BLaER1 (cell line): ENCODE results near the gene CCDC92.

Experiments used
- H3K27ac ChIP-seq: shearing (Covaris generic); formaldehyde crosslinking; 2 replicates; pipeline ENCODE4 v1.8.1; 2022
- H3K27me3 ChIP-seq: shearing (Covaris generic); formaldehyde crosslinking; 2 replicates; pipeline ENCODE4 v1.8.1; 2022
- H3K36me3 ChIP-seq: shearing (Covaris generic); formaldehyde crosslinking; 2 replicates; pipeline ENCODE4 v1.8.1; 2022
- H3K4me1 ChIP-seq: shearing (Covaris generic); formaldehyde crosslinking; 2 replicates; pipeline ENCODE4 v1.8.1; 2022
- H3K4me2 ChIP-seq: shearing (Covaris generic); formaldehyde crosslinking; 2 replicates; pipeline ENCODE4 v1.8.1; 2022
- H3K4me3 ChIP-seq: shearing (Covaris generic); formaldehyde crosslinking; 2 replicates; pipeline ENCODE4 v1.8.1; 2022
- H3K9ac ChIP-seq: shearing (Covaris generic); formaldehyde crosslinking; 2 replicates; pipeline ENCODE4 v1.8.1; 2022
- H3K9me3 ChIP-seq: shearing (Covaris generic); formaldehyde crosslinking; 2 replicates; pipeline ENCODE4 v1.8.1; 2022
- H4K20me1 ChIP-seq: shearing (Covaris generic); formaldehyde crosslinking; 2 replicates; pipeline ENCODE4 v1.8.1; 2022
- Cebpa-rat ChIP-seq: shearing (Covaris generic); IDR thresholded peaks from 2 replicates; pipeline ENCODE4 v1.8.1; 2022

The CCDC92 gene

DNA sequence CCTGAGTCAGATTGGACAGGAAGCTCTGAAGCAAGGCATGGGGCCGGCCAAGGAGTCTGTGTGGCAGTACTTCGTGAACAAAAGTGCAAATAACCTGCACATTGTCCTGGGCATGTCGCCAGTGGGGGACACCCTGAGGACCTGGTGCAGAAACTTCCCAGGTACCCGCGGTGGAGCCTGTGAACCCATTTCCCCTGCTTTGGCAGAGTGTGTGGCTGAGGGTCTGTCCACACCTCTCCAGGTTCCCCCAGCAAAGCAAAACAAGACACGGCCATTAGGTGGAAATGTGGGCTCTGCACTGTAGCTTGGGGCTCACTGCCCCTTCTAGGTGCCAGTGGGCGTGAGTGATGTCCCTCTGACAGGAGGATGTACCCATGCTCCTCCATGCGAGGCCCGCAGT lies 79.4 kb downstream of the CCDC92 start:
- Histone ChIP-seq H3K4me3 (no peak overlapping the region), H3K27me3 (no peaks in the 10 kb centered on the region), H3K4me2 (no peak overlapping the region), H4K20me1 (no peaks in the 10 kb centered on the region), H3K4me1 (peaks cover 45% of the 10 kb centered on the region), H3K9me3 (no peaks in the 10 kb centered on the region), H3K27ac (no peak overlapping the region), H3K9ac (no peak overlapping the region), H3K36me3 (no peaks in the 10 kb centered on the region)
- no peak for TF ChIP-seq Cebpa-rat

DNA sequence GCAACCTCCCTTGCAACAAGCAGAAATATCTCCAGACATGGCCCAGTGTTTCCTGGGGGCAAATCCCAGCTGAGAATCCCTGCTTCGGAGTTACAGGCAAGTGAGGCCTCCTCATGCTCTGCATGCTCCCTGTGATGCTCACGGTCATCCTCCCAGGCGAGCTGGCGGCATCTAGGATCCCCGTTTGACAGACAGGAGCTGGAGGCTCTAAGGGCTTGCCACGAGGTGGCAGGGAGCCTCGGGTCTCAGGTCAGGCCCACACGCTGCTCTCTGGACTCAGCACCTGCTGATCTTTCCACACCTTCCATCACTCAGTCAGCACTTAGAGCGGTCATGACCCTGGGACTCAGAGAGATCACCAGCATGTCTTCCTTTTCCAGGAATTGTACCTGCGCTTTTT lies 79.8 kb downstream of the CCDC92 start:
- no peaks in the 10 kb centered on the region for H3K27me3 ChIP-seq
- H3K4me3 ChIP-seq = no peak overlapping the region
- H3K9ac ChIP-seq = no peak overlapping the region
- no peaks in the 10 kb centered on the region for H3K36me3 ChIP-seq
- H3K4me1 ChIP-seq = peaks cover 49% of the 10 kb centered on the region
- H3K9me3 ChIP-seq = no peaks in the 10 kb centered on the region
- H3K27ac ChIP-seq = no peak overlapping the region
- no peak overlapping the region for H3K4me2 ChIP-seq
- no peak for TF ChIP-seq Cebpa-rat
- no peaks in the 10 kb centered on the region for H4K20me1 ChIP-seq

DNA sequence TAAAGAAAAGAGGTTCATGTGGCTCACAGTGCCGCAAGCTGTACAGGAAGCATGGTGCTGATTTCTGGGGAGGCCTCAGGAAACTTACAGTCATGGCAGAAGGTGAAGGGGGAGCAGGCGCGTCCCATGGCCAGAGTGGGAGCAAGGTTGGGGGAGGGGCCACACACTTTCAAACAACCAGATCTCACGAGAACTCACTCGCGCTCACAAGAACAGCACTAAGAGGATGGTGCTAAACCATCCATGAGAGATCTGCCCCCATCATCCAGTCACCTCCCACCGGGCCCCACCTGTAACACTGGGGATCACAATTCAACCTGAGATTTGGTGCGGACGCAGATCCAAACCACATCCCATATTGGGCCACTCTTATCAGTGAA lies 80.5 kb downstream of the CCDC92 start:
- Histone ChIP-seq H3K27ac (no peak overlapping the region), H3K4me2 (peak overlapping the region; percentile 6; the same call in 1 of the 2 replicates)

DNA sequence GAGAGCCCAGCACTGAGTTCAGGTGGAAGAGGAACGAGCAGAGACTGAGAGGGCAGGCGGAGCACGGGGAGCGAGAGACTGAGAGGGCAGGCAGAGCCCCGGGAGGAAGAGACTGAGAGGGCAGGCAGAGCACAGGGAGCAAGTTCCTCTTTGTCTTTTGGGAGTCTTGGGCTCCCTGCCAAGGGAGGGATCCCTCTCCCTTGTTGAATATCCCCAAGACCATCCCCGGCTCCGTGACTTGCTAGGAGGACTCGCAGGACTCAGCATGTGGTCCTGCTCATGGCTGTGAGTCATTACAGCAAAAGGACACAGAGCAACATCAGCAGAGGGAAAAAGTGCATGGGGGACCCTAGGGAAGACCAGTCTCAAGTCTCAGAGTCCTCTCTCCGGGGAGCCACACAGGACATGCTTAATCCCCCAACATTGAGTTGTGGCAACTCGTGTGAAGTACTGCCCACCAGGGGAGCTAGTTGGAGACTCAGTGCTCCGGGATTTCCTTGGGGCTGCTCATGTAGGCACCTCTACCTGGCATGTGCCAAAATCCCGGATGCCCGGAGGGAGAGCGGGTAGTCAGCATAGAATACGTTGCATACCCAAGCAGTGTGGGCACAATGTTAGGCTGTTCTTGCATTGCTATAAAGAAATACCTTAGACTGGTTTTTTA lies 81.0 kb downstream of the CCDC92 start:
- Histone ChIP-seq H3K4me3 (no peak overlapping the region), H3K9me3 (no peaks in the 10 kb centered on the region), H3K36me3 (no peaks in the 10 kb centered on the region), H3K27me3 (no peaks in the 10 kb centered on the region), H3K9ac (no peak overlapping the region), H4K20me1 (no peaks in the 10 kb centered on the region), H3K4me2 (peak overlapping the region; percentile 6; the same call in 1 of the 2 replicates), H3K27ac (no peak overlapping the region), H3K4me1 (peaks cover 60% of the 10 kb centered on the region)
- no peak for TF ChIP-seq Cebpa-rat

More for the DNA sequence above, 80.5 kb downstream of the CCDC92 start:
- no peak overlapping the region for H3K4me3 ChIP-seq
- TF ChIP-seq Cebpa-rat = no peak
- H3K9ac ChIP-seq = no peak overlapping the region
- no peaks in the 10 kb centered on the region for H3K36me3 ChIP-seq
- H3K27me3 ChIP-seq = no peaks in the 10 kb centered on the region
- no peaks in the 10 kb centered on the region for H3K9me3 ChIP-seq
- H4K20me1 ChIP-seq = no peaks in the 10 kb centered on the region
- H3K4me1 ChIP-seq = peaks cover 56% of the 10 kb centered on the region

DNA sequence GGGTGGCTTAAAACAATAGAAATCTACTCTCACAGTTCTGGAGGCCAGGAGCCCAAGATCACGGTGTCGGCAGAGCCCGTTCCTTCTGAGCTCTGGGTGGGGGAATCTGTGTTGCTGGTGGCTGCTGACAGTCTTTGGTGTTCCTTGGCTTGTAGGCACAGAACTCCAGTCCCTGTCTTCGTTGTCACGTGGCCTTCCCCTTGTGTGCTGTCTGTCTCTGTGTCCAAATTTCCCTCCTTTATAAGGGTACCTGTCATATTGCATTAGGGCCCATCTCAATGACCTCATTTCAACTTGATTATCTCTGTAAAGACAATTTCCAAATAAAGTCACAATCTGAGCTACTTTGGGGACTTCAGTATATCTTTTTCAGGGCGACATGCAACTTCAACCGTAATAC lies 81.6 kb downstream of the CCDC92 start:
- no peak overlapping the region for H3K4me3 ChIP-seq
- no peak overlapping the region for H3K9ac ChIP-seq
- H3K4me2 ChIP-seq = peak overlapping the region; percentile 72; the same call in 1 of the 2 replicates
- H3K27ac ChIP-seq = no peak overlapping the region
- no peak for TF ChIP-seq Cebpa-rat
- H3K27me3 ChIP-seq = no peaks in the 10 kb centered on the region
- no peaks in the 10 kb centered on the region for H3K36me3 ChIP-seq
- H3K4me1 ChIP-seq = peaks cover 65% of the 10 kb centered on the region
- H3K9me3 ChIP-seq = no peaks in the 10 kb centered on the region
- H4K20me1 ChIP-seq = no peaks in the 10 kb centered on the region

DNA sequence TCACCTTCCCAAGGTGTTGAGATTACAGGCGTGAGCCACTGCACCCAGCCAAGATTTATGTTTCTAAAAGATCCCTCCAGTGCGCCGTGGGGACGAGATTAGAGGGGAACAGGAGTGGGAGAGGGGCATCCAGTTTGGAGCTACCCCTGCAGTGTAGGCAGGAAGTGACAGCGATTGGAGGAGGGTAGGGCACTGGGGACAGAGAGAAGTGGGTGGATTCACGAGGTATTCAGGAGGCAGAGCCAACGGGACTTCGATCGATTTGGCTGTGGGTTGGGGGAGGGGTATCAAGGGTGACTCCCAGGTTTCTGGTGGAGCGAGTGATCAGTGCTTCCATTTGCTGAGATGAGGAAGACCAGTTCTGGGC lies 82.1 kb downstream of the CCDC92 start:
- peak overlapping the region; percentile 72 for H3K4me2 ChIP-seq
- peaks cover 65% of the 10 kb centered on the region for H3K4me1 ChIP-seq
- TF ChIP-seq Cebpa-rat = no peak
- no peak overlapping the region for H3K27ac ChIP-seq
- no peaks in the 10 kb centered on the region for H4K20me1 ChIP-seq
- H3K4me3 ChIP-seq = no peak overlapping the region
- no peaks in the 10 kb centered on the region for H3K27me3 ChIP-seq
- no peaks in the 10 kb centered on the region for H3K36me3 ChIP-seq
- no peaks in the 10 kb centered on the region for H3K9me3 ChIP-seq
- no peak overlapping the region for H3K9ac ChIP-seq

DNA sequence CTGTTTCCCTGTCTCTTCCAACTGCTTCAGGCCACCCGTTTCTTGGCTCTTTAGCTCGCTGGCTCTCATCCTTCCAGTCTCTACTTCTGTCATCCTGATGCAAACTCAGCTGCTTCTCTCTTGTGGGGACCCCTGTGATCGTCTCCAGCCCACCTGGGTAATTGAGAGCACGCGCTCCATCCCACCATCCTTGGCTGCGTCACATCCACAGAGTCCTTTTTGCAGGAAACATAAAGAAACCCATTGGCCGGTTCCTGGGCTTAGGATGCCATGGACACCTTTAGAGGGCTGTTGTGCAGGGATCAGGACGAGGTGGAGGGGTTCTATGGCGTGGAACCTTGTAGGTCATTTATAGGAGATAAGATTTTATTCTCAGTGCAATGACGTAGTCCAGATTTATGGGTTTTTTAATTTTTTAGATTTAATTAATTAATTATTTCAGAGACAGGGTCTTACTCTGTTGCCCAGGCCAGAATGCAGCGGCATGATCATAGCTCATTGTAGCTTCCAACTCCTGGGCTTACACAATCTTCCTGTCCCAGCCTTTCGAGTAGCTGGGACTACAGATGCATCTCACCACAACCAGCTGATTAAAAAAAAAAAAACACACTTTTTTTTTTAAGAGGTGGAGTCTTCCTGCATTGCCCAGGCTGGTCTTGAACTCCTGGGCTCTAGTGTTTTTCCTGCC lies 82.6 kb downstream of the CCDC92 start:
- H3K36me3 ChIP-seq = no peaks in the 10 kb centered on the region
- peak overlapping the region; percentile 72 for H3K4me2 ChIP-seq
- H3K4me1 ChIP-seq = peaks cover 65% of the 10 kb centered on the region
- H3K9ac ChIP-seq = peak overlapping the region; percentile 6; the same call in 1 of the 2 replicates
- H3K27me3 ChIP-seq = no peaks in the 10 kb centered on the region
- peak; percentile 47; the same call in 1 of the 2 replicates for TF ChIP-seq Cebpa-rat
- peak overlapping the region; percentile 64; the same call in 1 of the 2 replicates for H3K27ac ChIP-seq
- H3K9me3 ChIP-seq = no peaks in the 10 kb centered on the region
- H3K4me3 ChIP-seq = 0 out of 2 replicates have a peak overlapping the region, but pooled peaks have one; percentile 15
- no peaks in the 10 kb centered on the region for H4K20me1 ChIP-seq

DNA sequence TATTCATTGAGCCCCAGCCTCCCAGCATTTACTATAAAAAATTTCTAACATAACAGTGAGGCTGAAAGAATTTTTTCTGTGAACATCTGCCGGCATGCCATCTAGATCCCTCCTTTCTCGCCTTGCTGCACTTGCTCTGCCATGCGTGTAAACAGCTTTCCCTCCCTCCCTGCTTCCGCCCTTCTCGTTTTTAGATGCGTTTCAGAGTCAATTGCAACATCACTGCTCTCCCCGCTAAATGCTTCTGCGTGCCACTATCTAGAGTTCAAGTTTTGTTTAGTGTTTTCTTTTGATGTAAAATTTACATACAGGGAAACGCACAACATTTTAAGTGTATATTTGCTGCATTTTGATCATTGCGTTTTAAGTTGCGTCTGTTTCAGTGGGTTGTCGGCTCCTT lies 83.6 kb downstream of the CCDC92 start:
- Histone ChIP-seq H3K4me3 (peak overlapping the region; percentile 15; the same call in 1 of the 2 replicates), H3K27ac (peak overlapping the region; percentile 64; the same call in 1 of the 2 replicates), H4K20me1 (no peaks in the 10 kb centered on the region), H3K9ac (peak overlapping the region; percentile 20; the same call in 1 of the 2 replicates), H3K9me3 (no peaks in the 10 kb centered on the region), H3K27me3 (no peaks in the 10 kb centered on the region), H3K4me2 (peak overlapping the region; percentile 72), H3K4me1 (peaks cover 65% of the 10 kb centered on the region), H3K36me3 (no peaks in the 10 kb centered on the region)
- TF ChIP-seq Cebpa-rat = peak; percentile 98

DNA sequence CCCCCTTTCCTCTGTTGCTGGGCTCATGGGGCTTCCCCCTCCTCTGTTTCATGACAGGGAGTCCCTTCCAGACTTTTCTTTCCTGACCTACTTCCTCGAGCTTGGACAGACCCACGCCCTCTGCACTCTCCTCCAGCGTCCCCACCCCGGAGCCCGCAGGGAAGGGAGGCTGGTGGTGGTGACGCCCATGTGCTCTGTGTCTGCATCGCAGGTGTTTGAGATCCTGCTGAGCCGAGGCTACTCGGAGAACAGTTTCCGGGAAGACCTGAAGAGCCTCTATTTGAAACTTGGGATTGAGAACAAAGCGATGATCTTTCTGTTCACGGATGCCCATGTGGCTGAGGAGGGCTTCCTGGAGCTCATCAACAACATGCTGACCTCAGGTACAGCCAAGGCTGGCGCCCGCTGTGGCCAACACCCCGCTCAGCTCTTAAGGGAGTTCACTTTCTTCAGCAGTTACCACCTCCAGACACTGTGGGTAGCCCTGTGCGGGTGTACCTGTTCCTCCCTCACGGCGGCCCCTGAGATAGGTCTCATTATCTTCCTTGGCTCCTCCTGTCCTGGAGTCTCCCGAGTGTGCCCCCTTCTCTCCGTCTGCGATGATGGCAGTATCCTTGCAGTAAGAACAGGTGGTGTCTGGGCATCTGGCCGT lies 85.6 kb downstream of the CCDC92 start:
- Histone ChIP-seq H4K20me1 (no peaks in the 10 kb centered on the region), H3K27me3 (no peaks in the 10 kb centered on the region), H3K4me2 (no peak overlapping the region), H3K36me3 (no peaks in the 10 kb centered on the region), H3K27ac (no peak overlapping the region; the same call in 1 of the 2 replicates), H3K4me3 (no peak overlapping the region), H3K9me3 (no peaks in the 10 kb centered on the region), H3K4me1 (peaks cover 58% of the 10 kb centered on the region), H3K9ac (no peak overlapping the region)
- no peak for TF ChIP-seq Cebpa-rat

DNA sequence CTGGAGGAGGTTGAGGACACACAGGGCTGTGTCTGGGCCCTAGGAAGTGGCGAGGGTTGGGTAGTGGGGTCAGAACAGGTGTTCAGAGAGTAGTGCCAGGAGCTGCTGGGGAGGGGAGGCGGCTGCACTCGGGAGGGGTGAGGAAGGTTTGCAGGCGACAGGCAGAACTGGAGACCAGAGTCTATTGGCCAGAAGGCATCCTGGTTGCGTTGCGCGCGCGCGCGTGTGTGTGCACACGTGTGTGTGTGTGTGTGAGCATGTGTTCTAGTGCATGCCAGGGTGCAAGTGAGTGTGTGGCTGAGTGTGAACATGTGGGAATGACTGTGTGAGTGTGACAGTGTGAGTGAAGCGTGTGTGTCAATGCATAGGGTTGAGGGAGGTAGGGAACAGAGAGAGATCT lies 86.4 kb downstream of the CCDC92 start:
- no peaks in the 10 kb centered on the region for H4K20me1 ChIP-seq
- no peak overlapping the region for H3K27ac ChIP-seq
- no peak overlapping the region for H3K9ac ChIP-seq
- TF ChIP-seq Cebpa-rat = no peak
- H3K4me1 ChIP-seq = peaks cover 50% of the 10 kb centered on the region
- H3K36me3 ChIP-seq = no peaks in the 10 kb centered on the region
- H3K27me3 ChIP-seq = no peaks in the 10 kb centered on the region
- H3K4me3 ChIP-seq = no peak overlapping the region
- no peaks in the 10 kb centered on the region for H3K9me3 ChIP-seq
- no peak overlapping the region for H3K4me2 ChIP-seq
